Fibroblast of pulmonary artery (primary cell): Measurements from ENCODE around the gene PELI2.

Experiments
- DNase-seq: peaks from one replicate; pipeline ENCODE4 v3.0.0-alpha.2; 2010; ENCODE audit warnings: low read depth
- H3K4me3 ChIP-seq: replicated peaks from 2 replicates; pipeline ENCODE4 v1.5.1; 2011; ENCODE audit warnings: low read depth, mild to moderate bottlenecking, control low read depth, low read length, moderate library complexity
- CTCF ChIP-seq: IDR thresholded peaks from 2 replicates; pipeline ENCODE4 v1.5.1; 2011; ENCODE audit warnings: mild to moderate bottlenecking, control low read depth, low read length, inconsistent platforms; ENCODE audit errors: missing control alignments

The PELI2 gene

GRCh38 chr14:56117765-56118610, at the start of gene PELI2:
PELI2 (plus strand) TSS chr14:56118411; CDS start chr14:56118661, 250 bp downstream.
- no peak for TF ChIP-seq CTCF
- H3K4me3 ChIP-seq = peak within 1 kb of the TSS; percentile 76
- peak; percentile 83 for DNase-seq

DNA sequence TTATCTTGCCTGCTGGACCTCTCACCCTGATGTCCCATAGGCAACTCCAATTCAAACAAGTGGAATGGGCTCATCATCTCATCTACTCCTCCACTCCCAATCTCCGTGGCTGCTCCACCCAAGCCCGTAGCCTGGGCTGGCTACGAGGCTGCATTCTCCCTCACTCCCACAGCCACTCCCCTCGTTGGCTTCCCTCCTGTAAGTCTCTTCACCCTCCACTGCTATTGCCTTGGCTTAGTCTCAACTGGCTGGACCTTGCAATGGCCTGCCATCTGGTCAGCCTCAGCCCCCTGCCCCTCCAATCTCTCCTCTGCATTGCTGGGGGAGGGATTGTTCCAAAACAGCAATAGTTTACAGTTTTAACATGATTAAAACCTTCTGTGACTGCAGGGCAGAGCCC, 44.4 kb upstream of the PELI2 start:
- no peak for DNase-seq
- H3K4me3 ChIP-seq = no peak overlapping the region
- TF ChIP-seq CTCF = no peak

GRCh38 chr14:56075301-56075700, 42.9 kb upstream of the PELI2 start:
- no peak for DNase-seq
- no peak for TF ChIP-seq CTCF
- H3K4me3 ChIP-seq = no peak overlapping the region

DNA sequence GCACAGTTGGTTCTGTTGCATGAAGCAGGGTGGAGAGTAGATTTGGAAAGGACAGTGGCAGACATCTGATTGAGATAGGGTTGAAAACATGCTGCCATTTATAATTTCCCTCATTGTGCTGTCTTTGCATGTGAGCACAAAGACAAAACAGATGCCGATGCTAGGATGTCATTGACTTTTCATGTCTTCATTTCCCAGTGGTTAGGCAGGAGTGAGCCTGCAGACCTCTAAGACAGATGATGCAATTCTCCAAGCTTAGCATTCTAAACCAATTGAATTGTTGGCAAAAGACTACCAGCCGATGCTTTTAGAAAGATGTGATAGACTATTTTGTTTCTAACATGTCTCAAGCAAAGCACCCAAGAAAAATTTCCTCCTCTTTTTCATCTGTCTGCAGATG, 37.1 kb upstream of the PELI2 start:
- no peak for TF ChIP-seq CTCF
- no peak for DNase-seq
- no peak overlapping the region for H3K4me3 ChIP-seq

DNA sequence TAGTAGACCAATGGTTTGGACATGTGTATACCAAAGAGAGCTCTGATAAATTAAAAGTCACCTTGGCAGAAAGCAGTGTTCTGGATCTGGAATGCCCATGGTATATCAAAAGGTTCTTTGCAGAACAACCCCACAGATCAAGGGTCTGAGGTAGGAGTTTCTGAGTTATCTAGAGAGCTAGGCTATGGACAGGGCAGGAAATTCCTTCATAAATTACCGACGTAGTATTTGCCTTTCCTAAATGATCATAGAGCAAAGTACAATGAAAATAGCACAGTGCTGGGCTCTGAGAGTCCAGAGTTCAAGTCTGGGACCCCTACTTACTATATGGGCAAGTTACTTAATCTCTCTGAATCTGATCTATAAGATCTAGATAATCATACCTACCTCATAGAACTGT, 35.3 kb upstream of the PELI2 start:
- TF ChIP-seq CTCF = no peak
- H3K4me3 ChIP-seq = no peak overlapping the region
- no peak for DNase-seq

DNA sequence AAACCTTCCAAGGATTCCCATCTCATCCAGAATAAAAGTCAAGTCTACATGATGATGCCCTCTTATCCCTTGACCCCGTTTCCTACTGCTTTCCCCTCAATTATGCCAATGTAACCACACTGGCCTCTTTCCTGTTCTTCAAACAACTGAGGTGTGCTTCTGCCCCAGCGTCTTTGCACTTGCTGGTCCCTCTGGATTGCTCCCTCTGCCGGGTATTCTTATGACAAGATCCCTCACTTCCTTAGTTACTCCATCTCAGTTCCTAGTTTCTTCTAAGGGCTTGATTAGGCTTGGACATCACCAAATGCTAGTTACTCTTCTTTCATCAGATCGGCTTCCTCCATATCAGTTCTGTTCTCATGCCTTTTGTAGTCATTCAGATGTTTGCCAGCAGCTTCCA, 32.7 kb upstream of the PELI2 start:
- DNase-seq = no peak

More for the DNA sequence above, 32.7 kb upstream of the PELI2 start:
- H3K4me3 ChIP-seq = no peak overlapping the region
- TF ChIP-seq CTCF = no peak
